NCI-H2196 treated with DMSO at 0.1 percent for 48 hours (cell line): Measurements from ENCODE around the gene BNIP1.
"Not testable (repeated sequence)": the region's sequence is repeated elsewhere in the genome, so short reads cannot be mapped to it uniquely, and the experiment has no call there.

Experiments used
- DNase-seq: peaks from one replicate; lab custom pipeline; 2025; ENCODE audit not compliant: unreplicated experiment; lab: John Stamatoyannopoulos, UW

The BNIP1 gene, protein sequence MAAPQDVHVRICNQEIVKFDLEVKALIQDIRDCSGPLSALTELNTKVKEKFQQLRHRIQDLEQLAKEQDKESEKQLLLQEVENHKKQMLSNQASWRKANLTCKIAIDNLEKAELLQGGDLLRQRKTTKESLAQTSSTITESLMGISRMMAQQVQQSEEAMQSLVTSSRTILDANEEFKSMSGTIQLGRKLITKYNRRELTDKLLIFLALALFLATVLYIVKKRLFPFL

DNA sequence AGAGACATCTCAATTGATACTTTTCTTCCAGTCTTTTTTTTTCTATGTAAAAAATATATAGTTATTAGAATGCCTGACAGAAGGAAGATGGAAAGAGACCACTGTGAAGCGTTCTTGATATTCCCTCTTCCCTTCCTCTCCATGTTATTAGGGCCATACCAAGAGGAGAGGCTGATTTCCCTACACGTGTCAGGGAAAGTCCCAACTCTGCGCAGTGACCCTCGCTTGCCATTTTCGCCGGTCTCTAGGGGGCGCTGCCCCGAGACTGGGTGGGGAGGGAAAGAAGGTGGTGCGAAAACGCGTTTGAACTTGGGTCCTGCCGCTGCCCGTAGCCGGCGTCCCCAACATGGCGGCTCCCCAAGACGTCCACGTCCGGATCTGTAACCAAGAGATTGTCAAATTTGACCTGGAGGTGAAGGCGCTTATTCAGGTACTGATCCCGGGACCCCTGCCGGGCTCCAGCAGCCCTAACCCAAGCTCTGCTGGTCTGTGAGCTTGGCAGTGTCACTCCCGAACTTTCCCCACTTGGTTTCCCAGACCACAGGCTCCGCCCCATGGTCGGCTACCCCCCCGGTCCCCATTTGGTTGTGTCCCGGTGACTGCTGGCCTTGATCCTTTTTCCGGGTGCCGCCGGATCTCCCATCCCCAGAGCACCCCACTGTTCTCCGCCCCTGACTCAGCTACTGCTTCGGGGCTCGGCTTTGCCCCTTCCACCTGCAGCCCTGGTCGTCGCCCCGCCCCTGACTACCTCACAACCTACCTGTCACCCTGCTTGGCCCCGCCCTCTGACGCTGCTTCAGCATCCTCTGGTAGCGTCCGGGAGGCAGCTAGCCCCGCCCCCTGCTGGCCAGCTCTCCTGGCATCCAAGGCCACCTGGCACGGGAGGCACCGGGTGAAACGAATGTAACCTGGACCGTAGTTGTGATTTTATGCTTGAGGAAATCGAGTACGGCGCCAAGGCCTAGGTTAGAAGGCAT is at the start of gene BNIP1:
TSS of gene BNIP1 (plus strand) at position 332 of the 977 bp plus-strand sequence. CDS start at position 347, 15 bp downstream.
- peak; percentile 92 for DNase-seq

GRCh38 chr5:173098787-173099186 is 45.5 kb upstream of the BNIP1 start:
- no peak for DNase-seq

- DNase-seq, result no peak
Observed at GRCh38 chr5:173099461-173099860, 44.9 kb upstream of the BNIP1 start.

- DNase-seq, result no peak
Observed at GRCh38 chr5:173101245-173101644, 43.1 kb upstream of the BNIP1 start.

- DNase-seq, result no peak
Observed at GRCh38 chr5:173103411-173103810, 40.9 kb upstream of the BNIP1 start.

- no peak for DNase-seq
Observed at GRCh38 chr5:173108914-173109313, 35.4 kb upstream of the BNIP1 start.

GRCh38 chr5:173114536-173114935 is 29.8 kb upstream of the BNIP1 start:
- DNase-seq, result no peak

DNA sequence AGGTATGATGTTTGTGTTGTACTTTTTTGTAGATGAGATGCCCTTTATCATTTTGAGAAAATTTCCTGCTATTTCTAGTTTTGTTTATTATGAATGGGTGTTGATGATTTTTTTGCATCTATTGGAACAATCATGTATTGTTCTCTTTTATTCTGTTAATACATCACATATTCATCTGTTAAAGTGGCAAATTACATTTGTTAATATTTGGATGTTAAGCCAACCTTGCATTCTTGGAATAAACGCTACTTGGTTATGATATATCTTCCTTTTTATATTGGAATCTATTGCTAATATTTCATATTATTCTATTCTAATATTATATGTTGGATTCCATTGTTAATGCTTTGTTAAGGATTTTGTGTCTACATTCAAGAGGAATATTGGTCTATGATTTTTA is 24.6 kb upstream of the BNIP1 start:
- DNase-seq, result no peak

DNA sequence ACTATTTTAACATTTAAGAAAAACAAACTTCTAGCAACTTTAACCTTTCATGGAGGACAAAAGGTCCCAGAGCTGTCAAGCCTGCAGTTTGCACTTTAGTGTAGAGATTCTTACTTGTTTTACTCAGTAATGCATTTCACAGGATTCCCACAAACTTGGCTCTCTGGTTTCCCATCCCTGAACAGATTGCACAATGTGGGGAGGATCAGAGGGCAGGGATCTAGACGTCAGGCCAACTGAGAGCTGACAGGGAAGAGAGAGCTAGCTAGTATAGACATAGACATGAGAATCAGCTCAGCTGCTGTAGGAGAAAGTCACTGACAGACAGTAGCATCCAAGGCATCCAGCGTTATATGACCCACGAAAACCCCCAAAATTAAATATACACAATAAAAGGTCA is 20.9 kb upstream of the BNIP1 start:
- DNase-seq, result no peak

DNA sequence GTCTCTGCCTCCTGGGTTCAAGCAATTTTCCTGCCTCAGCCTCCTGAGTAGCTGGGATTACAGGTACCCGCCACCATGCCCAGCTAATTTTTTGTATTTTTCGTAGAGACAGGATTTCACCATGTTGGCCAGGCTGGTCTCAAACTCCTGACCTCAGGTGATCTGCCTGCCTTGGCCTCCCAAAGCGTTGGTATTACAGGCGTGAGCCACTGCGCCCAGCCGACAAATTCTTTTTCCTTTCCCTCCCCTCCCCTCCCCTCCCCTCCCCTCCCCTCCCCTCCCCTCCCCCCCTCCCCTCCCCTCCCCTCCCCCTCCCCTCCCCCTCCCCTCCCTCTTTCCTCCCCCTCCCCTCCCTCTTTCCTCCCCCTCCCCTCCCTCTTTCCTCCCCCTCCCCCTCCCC is 12.2 kb upstream of the BNIP1 start:
- not testable (repeated sequence) for DNase-seq

- no peak for DNase-seq
Observed at GRCh38 chr5:173138707-173139106, 5.6 kb upstream of the BNIP1 start.

- no peak for DNase-seq
Observed at GRCh38 chr5:173139631-173140030, 4.7 kb upstream of the BNIP1 start.

- no peak for DNase-seq
Observed at GRCh38 chr5:173140769-173141168, 3.6 kb upstream of the BNIP1 start.

- no peak for DNase-seq
Observed at GRCh38 chr5:173143567-173143966, 764 bp upstream of the BNIP1 start.

- DNase-seq, result no peak
Observed at GRCh38 chr5:173148354-173148753, 4.0 kb downstream of the BNIP1 start.

- no peak for DNase-seq
Observed at GRCh38 chr5:173152547-173152946, 8.2 kb downstream of the BNIP1 start.

DNA sequence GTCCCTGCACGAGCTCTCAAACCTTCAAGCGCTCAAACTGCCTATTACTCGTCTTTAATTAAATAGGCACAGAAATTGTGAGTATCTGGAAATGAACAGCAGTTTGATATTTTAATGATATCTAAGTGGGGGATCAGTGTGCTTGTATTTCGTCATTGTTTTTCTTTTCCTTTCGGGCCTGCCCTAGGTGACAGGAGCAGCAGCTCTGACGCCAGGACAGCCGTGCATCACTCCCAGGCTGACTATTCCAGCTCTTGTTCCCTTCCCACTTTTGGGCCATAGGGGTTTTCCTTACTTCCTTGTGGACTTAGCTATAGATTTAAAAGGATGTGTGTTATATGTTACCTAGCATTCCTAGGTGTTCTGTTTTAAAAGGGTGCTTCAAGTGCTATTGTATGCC is 9.5 kb downstream of the BNIP1 start:
- DNase-seq, result no peak

DNA sequence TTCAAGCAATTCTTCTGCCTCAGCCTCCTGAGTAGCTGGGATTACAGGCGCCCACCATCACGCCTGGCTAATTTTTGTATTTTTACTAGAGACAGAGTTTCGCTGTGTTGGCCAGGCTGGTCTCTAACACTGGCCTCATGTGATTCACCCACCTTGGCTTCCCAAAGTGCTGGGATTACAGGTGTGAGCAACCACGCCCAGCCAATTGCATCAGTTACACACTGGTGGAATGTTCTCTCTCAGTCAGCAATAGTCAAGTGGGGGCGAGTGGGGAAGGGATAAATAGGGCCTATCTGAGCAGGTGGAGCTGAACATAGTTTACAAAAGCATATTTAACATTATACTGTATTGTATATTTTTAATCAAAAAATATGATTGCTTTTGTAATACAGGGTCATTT is 10.3 kb downstream of the BNIP1 start:
- not testable (repeated sequence) for DNase-seq

DNA sequence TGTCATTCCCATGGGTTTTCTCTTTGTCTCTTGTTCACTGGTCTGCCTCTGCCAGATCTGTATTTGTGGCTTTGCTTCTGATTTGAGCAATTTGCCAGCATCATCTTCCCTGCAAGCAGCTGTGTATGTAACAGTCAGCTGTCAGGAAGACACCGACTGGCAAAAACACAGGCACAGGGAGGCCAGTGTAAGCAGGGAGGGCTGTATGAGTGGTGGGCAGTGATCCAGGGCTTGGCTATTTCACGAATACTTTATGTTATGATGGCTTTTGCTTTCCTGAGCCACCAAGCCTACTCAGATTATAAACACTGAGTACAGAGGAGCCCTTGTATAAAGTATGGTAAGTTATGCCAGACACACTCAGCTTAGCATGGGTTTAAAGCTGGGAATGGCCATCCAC is 11.6 kb downstream of the BNIP1 start:
- DNase-seq, result no peak

DNA sequence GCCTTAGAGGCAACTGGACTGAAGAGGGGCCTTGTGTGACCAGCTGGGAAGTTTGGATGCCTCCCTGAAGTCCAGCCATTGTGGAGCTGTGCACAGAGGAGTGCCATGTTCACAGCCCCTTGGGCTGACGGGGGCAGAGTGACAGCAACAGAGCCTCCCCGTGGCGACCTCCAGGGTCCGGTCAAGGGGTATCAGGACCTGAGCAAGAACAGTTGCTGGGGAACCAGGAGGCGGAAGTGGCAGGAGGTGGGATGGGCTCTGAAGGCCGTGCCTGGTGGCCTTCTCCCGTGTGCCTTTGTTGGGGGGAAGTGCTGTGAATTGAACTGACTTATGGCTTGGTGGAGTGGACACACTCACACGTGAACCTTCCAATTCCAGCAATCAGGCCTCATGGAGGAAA is 14.0 kb downstream of the BNIP1 start:
- DNase-seq, result no peak

DNA sequence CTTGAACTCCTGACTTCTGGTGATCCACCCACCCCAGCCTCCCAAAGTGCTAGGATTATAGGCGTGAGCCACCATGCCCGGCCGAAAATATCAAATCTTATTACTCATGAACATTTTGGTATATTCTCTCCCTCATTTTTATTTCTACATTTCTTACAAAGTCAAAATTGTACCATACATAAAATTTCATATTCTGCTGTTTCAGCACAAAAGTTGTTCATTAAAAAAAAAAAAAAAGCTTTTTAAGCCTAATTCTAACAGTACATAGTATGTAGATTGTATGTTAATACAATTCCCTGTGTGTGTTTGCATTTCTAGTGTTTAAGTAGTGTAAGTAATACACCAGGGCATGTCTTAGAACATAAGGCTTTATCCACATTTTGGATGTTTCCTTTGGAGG is 14.9 kb downstream of the BNIP1 start:
- no peak for DNase-seq

GRCh38 chr5:173161148-173161547 is 16.8 kb downstream of the BNIP1 start:
- DNase-seq, result no peak
